ENCODE data around the gene LHX1. TPM values are rescaled to one million over a fixed set of nuclear protein-coding genes. Genes with fewer than 3 reads are reported as not detected.
A peak's percentile ranks its signal among the peaks of the same experiment; 100 is the strongest.

Gene LHX1
- total RNA-seq: not detected

DNA sequence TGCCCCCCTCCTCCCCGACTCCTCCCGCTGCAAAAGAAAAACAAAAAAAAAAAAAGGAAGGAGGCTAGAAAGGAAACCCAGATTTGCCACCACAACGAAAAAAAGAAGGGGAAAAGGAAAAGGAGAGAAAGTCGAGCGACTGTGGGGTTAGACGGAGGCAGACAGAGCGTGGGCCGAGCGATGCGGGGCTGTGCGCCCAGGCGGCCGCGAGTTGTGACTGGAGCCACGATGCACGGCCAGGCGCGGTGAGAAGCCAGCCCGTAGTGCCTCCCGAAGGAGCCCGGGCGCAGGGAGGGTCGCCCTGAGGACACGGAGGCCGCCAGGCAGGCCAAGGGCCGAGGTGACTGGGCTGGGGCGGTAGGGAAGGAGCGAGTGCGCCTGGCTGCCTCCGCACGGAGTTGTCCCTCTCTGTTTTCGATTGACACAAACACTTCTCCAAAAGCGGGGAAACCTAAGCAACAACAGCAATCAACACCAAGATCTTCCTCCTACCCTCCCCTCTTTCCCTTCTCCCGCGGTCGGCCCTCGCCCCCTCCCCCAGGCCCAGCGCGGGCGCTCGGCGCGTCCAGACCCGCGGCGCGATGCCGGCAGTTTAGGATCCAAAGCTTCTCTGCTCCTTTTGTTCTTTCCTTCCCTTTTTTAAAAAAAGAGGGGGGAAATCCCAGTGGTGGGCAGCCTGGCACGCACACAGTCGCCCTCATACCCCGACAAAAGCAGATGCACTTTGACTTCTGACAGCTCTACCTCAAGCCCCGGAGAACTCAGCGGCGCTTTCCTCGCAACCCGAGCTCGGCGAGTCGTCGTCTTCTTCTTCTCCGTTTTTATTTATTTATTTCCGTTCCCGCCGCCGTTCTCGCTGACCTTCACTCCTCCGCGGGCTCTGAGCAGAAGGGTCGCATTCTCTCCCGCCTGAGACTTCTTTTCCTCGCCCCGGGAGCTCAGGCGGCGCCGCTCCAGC is at the start of gene LHX1:
TSS of gene LHX1 (plus strand) at position 475 of the 958 bp plus-strand sequence. CDS start 723 bp downstream, outside the sequence.
- no peak for DNase-seq (ENCODE audit: low spot score)

DNA sequence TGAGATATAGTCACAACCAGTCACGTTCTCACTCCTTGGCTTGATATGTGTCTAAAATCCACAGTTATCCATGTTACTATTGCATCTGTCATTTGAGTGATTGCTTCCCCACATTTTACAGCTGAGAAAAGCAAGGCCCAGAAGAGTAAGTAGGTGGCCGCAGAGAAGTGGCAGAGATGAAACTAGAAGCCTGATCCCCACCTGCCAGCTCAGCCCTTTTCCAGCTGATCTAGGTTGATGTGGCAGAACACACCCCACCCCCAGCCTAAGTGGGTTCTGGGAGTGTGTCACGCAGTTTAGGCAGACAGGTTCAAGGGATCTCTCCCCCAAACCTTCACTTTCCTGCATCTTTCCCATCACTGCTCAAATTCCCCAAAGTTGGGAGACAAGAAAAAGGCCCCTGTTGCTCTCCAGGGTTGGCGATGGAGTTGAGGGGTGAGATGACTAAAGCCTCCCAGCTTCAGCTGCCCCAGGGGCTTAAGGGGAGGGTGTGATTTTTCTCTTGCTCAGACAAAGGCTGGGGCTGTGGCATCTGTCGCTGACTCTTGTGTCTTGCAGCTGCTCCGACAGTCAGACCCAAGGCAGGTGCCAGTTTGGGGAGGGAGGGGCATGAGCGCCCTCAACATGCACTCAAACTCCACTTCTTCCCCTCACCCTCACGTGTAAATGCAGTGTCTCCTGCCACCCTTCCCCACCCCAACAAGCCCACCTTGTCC is 48.9 kb upstream of the LHX1 start:
- DNase-seq (ENCODE audit: low spot score): no peak

DNA sequence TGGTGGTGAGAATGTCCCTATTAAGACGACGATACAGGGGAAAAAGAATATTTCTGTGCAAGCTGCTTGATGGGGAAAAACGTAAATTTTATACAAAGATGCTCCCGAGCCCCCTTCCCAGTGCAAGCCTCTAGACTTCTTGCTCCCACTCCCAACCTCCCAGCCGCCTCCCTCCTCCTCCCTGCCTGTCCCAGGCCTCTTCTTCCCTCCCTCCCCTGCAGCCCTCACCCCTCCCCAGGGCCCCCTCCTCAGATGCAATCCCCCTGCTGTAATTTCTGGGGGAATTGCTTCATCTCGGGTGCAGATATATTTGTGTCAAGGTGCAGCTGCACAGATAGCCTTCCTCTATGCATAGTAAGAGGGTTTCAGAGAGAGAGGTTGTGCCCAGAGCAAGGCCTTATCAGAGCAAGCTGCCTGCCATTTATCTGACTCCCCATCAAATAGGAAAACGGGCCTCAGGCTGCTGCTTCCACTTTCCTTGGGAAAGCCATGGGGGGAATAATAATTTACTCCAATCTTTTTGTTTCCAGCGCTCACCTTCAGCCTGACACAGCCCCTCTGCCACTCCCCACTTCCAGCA is 47.4 kb upstream of the LHX1 start:
- no peak for DNase-seq (ENCODE audit: low spot score)

DNA sequence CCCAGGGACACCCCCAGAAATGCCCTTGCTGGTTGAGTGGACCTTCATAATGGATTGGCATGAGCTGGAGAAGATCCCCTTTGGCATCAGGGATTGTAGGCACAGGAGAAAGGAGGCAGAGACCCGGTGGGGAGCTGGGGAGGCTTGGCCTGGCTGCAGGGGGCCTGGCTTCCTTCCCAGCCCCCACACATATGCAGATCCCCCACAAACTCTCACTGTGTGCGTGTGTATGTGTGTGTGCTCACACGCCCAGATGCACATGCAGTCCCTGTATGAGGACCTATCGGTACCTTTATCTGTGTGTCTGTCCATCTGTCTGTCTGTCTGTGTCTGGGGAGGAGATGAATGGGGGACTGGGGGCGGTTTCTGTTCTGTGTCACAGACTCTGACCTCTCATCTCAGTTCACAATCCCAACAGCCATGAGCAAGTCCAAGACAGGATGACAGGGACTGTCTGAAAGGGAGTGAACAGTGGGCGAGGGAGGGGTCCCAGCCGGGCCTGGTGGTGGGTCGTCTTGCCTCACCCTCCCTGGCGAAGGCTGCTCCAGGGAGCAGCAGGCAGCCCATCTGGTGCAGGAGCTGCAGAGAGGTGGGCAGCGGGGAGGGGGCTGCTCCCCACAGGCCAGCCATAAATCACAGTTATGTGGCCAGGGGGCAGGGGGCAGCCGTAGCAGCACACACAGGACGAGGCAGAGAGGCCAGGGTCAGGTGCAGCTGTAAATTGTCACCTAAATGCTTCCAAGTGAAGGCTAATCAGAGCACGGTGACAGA is 46.7 kb upstream of the LHX1 start:
- no peak for DNase-seq (ENCODE audit: low spot score)

DNA sequence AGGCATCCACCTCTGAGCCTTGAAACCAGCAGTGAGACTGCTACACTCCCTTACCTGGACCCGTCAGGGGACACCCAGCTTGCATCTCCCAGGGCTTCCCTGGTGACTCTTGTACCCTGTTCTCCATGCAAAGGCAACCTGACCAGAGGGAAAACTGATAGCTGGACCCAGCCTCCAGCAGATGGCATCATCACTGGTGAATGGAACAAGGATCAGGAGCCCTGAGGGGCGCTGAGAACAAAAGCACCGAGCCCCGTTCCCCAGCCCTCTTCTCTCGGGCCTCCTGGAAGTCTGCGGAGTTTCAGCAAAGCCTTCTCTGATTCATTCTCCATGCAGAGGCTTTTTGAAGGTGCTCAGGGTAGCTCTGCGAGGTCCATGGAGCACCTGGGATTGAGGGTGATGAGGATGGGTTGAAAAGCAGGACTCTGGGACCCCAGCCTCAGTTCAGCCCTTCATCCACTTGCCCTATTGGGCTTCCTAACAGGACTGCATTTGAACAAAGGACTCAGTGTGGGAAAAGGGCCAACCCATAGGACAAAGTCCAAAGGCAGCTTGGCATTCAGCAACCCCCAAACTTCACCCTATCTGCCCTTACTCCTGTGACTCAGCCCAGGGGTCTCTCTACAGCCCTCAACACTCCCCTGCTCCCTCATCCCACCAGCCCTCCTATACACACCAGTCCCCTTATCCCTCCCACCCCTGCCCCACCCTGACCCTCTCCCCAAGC is 45.0 kb upstream of the LHX1 start:
- peak; percentile 60 for DNase-seq (ENCODE audit: low spot score)

DNA sequence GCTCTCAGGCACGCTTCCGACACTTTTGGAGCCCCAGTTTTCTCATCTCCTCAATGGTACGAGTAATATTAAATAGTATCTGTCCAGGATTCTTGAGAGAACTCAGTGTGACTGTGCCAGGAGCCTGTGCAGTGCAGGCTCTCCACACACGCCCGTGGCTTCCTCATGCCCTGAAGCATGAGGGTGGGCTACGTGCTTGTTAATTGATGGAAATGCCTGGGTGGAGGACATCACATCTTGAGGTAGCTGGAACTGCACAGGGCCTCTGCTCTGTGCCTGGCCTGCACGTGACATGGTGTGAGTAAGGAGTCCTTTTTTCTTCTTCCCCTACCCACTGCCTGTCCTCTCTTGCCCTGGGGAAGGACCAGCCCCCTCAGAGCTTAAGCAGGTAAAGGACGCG is 43.1 kb upstream of the LHX1 start:
- DNase-seq (ENCODE audit: low spot score): no peak

DNA sequence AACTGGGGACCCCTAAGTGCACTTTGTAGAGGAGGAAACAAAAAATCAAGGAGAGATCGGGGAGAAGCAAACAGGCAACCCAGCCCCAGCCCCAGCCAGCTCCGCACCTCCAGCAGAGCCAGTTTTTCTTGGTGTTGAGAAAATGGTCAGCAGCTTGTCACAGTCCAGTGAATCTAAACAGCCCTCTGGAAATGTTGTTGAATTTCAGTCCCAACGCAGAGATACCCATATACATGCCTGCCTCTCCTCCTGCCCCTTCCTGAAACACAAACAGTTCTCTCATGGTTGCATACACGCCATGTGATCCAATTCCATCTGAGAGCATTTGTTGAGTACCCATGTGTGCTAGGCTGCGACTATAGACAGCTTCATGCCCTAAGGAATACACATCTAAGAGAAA is 42.4 kb upstream of the LHX1 start:
- no peak for DNase-seq (ENCODE audit: low spot score)

DNA sequence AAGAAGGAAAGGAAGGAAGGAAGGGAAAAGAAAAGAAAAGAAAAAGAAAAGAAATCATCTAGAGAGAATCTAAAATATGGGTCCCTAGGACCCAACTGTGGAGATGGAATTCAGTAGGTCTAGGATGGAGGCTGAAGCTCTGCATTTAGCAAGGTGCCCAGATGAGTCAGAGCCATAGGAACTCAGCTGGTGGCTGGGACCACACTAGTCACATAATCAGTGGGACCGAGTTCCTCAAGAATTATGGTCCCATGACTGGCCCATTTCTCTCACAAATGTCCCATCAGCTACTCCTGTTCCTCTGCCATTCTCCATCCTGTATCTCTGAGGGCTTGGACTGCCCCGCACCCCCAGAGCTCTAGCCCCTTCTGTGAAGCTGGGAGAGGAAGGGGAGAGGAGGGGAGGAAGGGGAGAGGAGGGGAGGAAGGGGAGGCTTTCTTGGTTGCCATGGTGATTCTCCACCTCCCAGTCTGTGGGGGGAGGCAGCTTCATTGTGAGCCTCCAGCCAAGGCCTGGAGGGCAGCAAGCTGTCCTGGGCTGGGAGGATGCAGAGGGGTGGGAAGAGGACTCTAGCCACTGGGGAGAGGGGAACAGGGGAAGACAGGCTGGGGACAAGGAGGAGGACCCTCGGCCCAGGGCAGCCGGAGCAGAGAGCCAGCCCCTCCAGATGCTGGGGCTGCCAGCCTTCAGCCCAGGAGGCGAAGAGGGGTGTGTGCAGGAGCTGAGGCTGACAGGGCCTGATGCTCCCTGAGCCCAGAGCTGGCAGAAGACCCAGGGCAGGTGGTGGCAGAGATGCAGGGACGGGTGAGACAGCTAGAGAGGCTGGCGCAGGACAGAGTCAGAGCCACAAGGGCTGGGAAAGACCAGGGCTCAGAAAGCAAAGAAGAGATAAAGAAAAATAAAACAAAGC is 37.8 kb upstream of the LHX1 start:
- no peak for DNase-seq (ENCODE audit: low spot score)

DNA sequence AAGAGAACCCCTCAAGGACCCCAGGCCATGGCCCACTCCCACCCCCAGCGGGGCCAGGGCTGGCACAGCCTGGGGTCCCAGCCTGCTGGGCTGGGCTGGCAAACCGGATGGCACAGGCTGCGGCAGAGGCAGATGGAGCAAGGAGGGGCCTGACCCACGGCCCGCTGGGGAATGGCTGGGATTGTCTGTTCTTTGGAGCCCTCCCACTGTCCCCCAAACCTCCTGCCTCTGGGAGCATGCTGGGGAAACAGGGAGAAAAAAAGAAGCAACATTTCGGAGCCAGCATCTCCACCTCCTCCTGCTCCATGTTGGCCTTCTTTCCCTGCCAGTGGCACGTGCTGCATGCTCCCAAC is 37.1 kb upstream of the LHX1 start:
- DNase-seq (ENCODE audit: low spot score): no peak

DNA sequence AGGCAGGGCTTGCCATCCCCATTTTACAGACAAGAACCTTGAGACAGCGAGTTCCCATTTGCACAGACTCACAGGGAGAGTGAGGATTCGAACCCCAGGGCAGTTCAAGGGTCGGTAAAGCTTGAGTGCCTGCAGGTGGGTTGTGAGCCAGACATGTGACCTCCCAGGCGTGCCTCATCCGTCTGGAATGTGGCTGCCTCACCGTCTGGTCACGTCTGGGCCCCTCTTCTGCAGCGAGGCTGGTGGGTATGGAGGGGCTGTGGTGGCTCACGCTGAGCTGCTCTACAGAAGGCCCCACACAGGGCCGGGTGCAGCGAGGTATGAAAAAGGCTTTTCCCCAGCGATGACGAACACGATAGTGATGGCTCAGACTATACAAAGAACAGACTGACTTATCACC is 35.8 kb upstream of the LHX1 start:
- DNase-seq (ENCODE audit: low spot score): no peak

DNA sequence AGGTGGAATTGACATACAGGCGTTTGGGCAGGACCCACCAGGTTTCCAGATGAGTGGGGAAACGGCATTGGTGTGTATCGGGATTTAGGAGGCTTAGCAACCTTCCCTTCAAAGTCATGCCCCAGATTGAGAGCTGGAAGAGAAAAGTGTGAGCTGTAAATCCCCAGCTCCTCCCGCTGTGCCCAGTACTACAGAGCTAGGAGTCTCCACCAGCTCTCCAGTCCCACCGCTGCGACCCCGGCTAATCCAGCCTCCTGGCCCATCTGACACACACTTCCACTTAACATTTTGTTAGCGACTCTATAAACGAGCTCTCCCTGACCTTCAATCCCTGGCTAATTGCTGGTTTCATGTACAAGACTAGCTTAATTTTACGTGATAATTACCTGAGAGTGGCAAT is 29.9 kb upstream of the LHX1 start:
- no peak for DNase-seq (ENCODE audit: low spot score)

DNA sequence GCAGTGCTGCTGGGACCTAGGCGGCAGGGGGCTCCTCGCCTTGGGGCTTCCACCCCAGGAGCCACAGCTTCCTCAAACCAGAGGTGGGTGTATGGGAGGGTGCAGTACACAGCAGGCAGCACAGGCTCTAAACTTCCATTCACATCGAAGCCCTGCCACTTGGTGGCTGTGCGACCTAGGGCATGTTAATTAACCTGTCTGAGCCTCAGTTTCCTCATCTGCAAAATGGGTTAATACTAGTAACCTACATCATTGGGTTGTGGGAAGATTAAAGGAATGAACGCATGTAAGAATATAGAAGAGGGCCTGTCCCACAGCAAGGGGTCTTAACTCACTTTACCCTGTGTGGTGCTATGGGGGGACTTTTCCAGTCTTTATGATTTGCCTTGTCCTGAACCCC is 26.8 kb upstream of the LHX1 start:
- no peak for DNase-seq (ENCODE audit: low spot score)

DNA sequence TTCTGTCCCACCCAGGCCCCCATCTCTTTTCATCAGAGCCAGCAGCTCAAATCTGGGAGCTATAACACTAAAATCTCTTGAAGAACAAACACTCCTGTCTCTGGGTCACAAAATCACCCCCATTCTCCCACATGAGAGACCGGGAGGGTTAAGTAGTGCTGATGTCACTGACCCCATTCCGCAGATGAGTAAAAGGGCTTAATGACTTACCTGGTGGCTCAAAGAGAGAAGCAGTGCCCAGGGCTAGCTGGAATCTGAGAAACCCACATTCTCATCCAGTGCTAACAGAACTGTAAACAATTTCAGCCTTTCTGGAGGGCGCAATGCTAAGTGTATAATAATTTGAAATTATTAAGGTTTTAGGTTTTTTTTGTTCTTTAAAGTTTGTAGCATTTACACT is 26.3 kb upstream of the LHX1 start:
- no peak for DNase-seq (ENCODE audit: low spot score)

DNA sequence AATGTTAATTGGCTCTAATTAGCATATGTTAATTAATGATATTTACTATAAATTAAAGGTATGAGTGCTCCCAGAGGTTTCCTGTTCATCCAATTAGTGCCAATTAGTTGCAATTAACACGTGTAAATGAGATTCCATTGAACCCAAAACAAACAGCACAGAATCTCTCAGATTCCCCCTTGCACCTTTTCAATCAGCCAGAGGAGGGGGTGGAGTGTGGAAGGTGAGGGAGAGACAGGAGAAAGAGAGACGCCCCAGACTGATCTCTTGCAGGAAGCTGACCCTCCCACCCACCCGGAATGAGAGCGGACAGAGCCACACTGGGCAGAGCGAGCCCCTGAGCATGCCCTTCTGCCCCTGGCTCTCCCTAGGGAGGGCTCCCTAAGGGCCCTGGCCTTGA is 24.1 kb upstream of the LHX1 start:
- DNase-seq (ENCODE audit: low spot score): no peak

DNA sequence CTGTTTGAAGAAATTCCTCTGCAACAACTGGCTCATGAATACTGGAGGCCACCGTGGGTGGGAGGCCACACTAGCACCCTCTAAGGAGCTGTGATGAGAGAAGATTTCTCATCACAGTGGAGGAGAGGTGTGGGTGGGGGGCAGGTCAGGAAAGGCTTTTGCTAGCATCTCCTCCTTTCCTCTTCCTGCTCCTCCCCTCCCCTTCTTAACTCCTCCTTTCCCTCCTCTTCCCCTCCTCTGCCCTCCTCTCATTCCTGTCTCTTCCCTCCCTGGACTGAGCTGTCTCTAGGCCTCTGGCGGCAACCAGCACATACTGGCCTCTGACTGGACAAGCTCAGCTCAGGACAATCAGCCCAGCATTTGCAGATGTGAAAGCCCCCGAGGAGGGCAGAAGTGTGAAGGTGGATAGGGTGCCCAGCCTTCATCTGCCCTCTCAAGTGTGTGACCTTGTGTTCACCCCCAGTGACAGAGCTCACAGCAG is 19.0 kb upstream of the LHX1 start:
- no peak for DNase-seq (ENCODE audit: low spot score)

DNA sequence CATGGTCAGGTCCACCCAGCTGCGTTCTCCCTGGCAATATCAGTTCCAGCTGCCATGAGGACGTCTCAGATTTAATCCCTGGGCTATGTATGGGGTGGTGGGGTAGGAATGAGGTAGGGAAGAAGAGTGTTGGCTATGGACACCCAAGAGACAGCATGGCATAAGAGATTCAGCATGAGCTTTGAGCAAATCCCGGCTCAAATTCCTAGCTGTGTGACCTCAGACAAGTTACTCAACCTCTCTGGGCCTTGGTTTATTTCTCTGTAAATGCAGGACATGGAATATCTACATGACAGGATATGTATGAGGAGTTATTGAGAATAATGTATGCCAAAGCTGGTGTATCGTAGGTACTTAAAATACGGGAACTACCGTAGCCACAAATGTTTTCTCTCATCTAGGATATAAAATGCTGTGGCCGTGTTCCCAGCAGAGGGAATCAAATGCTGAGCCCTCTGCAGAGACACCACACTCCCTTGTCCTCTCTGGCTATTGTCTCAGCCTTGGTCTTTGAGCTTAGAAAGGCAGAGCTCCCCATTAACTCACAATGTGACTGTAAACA is 17.8 kb upstream of the LHX1 start:
- DNase-seq (ENCODE audit: low spot score): no peak

DNA sequence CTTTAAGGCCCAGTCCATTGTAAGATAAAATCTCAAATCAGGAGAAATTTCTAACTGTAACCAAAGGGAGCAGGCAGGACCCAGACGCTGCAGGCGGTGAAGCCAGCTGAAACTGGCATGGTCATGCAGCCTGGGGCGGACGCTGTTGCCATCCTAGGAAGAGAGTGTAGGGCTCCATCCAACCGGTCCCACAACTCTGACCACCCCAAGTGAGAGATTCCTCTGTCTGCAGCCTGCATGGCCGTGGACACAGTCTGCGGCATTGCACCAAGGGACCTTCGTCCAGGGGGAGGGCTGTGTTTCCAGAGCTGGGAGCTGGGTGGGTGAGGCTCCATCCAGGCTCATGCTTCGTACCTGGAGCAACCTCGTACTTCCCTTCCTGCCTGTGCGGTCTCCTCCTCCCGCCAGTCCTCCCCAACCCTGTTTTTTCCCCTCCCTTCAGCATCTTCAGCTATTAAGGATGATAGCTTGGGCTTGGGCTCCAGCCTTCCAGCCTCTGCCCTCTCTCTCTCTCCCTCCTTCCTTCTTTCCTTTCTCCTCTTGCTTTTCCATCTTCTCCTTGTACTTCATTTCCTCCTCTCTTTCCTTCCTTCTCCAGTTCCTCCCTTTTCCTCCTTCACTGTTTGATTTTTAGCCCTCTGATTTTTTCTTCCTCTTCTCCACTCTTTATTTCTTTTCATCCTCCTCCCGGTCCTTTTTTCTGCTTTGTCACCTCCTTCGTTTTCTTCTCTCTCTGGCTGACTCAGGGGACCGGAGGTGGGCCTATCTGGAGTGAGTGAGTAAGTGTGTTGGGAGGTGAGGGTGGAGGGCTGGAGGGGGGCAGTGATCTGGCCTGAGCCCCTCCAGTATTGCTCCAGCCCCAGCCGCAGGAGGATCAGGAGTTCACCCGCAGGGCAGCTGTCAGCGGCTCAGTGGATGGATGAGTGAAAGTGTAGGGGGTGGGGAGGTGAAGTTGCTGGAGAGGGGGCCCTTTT is 17.0 kb upstream of the LHX1 start:
- no peak for DNase-seq (ENCODE audit: low spot score)

DNA sequence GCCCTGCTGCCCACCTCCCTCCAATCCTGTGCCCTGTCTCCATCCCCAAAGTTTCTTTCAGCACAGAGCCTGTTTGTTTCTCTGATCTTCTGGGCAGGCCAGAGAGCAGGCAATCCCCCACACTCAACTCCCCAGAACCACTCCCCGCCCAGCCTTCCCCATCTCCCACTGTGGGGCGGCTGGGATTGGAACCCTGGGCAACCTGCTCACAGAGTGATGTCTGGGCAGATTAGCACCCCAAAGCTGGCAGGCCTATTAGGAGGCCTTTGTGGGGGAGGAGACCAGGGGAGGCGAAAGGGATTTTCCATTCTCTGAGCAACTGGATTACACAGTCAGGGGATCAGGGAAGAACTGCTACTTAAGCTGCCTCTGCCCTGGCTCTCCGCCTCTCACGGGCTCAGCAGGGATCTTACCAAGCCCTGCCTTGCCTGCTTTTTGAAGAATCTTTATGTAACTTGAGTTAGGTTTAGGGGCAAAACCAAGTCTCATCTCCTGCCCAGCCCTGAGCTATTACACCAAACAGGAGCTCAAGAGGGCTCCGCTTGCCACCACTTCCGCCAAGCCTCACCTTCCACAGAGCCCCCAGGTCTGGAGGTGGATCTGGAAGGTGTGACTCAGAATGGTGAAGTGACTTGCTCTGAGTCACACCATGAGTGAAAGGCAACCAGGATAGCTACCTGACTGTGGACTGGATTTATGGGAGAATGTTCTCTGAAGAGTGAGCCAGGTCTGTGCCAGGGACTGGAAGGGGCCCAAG is 16.0 kb upstream of the LHX1 start:
- no peak for DNase-seq (ENCODE audit: low spot score)

Data from mucosa of gallbladder (tissue), 1 donor.